GM21515 (cell line): ENCODE data around the gene ATP5PD.
"Not testable (repeated sequence)": the region's sequence is repeated elsewhere in the genome, so short reads cannot be mapped to it uniquely, and the experiment has no call there.

Source experiments
- ATAC-seq: cut with Tn5 transposase; IDR thresholded peaks from one replicate; pipeline ENCODE4 v1.9.1; 2021; ENCODE audit not compliant: unreplicated experiment

ATP5PD gene

GRCh38 chr17:75059369-75060345 lies 12.9 kb upstream of the ATP5PD start:
- no peak for ATAC-seq

DNA sequence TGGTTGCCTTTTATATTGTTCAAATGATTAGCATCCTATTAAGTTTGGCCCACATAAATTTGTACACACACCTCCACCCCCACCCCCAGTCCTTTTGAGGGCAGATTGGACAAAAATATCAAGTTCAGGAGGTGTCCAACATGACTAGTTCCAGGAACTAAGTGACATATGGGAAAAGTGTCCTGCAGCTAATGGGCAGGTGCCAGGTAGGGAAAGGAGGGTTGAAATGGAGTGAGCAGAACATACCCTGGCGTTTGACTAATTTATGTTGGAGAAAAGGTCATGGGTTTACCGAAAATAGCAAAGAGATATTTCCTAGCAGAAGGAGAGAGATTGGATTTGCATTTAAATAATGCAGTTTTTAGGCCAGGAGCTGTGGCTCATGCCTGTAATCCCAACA lies 5.2 kb upstream of the ATP5PD start:
- ATAC-seq, result no peak

GRCh38 chr17:75049706-75050105 lies 2.9 kb upstream of the ATP5PD start:
- no peak for ATAC-seq

DNA sequence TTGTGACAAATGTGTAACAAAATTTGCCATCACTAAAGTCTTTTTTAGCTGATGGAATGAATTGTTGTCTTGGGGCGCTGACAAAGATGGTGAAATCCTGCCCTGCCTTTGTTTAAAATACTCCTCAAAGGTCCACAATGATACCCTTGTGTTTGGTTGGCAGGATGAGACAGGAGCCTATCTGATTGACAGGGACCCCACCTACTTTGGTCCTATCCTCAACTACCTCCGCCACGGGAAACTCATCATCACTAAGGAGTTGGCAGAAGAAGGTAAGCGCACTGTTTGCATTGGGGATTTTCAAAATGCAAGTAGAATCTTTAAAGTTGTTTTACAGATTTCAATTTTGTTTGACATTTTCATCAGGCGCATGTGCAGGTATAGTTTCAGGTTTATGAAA lies 2.3 kb upstream of the ATP5PD start:
- no peak for ATAC-seq

DNA sequence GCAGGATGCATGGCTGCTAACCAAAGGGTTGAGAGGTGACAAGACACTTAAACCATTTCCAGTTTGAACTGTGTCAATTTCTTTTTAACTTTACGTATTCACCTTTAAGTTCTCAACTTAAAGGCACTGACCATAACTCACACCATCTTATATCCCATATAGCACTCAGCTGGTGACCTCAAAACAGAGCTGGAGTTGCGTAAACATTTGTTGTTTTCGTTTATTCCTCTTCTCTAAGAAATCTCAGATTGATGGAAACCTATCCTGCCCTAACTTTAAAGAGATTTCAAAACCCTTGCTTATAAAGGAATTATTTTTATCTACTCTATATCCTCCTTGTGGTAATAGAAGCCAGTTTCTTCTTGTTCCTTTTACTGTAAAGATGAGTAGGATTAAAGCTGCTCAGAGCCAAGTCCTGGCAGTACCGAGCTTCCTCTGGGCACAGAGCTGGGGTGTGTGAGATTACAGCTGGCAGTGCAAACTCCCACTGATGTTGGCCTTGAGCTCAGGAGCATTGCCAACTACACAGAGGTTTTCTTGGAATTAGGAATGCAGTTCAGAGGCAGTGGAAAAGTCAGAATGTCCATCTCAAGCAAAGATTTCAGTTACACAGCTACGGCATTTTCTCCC lies 1.6 kb upstream of the ATP5PD start:
- no peak for ATAC-seq

- ATAC-seq, result peak; percentile 18
Observed at GRCh38 chr17:75047398-75048098, 779 bp upstream of the ATP5PD start.

DNA sequence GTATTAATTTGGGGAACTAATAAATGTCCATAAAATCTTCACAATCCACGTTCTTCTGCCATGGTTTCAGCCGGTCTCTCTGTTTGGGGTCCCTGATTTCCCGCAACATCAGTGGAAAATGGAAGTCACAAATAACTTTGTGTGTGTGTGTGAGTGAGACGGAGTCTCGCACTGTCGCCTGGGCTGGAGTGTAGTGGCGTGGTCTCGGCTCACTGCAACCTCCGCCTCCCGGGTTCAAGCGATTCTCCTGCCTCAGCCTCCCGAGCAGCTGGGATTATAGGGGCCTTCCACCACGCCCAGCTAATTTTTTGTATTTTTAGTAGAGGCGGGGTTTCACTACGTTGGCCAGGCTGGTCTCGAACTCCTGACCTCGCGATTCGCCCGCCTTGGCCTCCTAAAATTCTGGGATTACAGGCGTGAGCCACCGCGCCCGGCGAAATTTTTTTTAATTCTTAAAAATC lies 793 bp downstream of the ATP5PD start:
- ATAC-seq, result not testable (repeated sequence)

- ATAC-seq, result no peak
Observed at GRCh38 chr17:75044716-75045115, 2.1 kb downstream of the ATP5PD start.

GRCh38 chr17:75043789-75044188 lies 3.0 kb downstream of the ATP5PD start:
- not testable (repeated sequence) for ATAC-seq

DNA sequence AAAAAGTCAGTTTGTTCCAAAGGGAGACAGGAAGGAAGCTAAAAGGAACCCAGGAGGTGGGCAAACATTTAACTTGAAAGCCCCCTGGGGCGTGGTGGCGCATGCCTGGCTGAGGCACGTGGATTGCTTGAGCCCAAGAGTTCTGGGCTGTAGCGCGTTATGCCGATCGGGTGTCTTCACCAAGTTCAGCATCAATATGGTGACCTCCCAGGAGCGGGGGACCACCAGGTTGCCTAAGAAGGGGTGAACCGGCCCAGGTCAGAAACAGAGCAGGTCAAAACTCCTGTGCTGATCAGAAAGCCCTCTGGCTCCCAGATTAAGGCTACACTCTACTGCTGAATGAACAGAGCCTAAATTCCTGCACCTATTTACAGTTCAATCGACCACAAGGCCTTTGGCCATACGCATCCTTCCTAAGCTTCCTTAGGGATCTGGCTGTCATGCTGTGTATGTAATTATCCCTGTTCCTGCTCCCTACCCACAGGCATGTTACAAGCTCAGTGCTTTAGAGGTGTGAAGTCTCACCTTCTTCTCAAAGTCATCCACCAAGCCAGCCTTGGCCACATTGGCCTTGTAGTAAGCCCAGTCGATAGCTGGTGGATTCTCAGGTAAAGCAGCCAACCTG lies 5.0 kb downstream of the ATP5PD start:
- ATAC-seq, result no peak

- no peak for ATAC-seq
Observed at GRCh38 chr17:75039238-75039637, 7.5 kb downstream of the ATP5PD start.

GRCh38 chr17:75036643-75037268 lies 10.0 kb downstream of the ATP5PD start:
- no peak for ATAC-seq

DNA sequence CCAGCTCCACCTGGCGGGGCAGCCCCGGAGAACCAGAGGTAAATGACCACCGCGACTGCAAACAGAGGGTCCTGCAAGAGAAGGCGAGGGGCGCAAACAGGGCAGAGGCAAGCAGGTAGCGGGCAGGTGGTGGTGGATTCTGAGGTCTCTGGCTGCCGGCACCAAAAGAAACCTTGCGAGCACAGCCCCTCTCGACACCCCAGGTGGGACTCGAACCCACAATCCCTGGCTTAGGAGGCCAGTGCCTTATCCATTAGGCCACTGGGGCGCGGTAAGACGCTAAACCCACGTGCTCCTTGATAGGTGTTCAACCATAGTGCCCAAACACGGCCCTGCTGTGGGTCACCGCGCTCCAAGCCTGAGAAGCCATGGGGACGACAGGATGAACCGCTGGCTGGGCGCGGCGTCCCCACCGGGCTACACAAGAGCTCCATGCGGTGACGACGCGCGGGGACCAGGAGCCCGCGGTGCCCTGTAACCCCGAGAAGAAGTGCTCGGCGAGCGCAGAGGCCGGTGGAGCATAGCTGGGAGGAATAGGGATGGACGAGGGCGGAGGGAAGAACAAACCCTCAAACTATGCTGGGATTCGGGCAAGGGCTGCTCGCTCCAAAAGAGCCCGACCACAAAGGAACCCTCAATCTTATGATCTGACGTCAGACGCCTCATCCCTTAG lies 12.4 kb downstream of the ATP5PD start:
- peak; percentile 39 for ATAC-seq

DNA sequence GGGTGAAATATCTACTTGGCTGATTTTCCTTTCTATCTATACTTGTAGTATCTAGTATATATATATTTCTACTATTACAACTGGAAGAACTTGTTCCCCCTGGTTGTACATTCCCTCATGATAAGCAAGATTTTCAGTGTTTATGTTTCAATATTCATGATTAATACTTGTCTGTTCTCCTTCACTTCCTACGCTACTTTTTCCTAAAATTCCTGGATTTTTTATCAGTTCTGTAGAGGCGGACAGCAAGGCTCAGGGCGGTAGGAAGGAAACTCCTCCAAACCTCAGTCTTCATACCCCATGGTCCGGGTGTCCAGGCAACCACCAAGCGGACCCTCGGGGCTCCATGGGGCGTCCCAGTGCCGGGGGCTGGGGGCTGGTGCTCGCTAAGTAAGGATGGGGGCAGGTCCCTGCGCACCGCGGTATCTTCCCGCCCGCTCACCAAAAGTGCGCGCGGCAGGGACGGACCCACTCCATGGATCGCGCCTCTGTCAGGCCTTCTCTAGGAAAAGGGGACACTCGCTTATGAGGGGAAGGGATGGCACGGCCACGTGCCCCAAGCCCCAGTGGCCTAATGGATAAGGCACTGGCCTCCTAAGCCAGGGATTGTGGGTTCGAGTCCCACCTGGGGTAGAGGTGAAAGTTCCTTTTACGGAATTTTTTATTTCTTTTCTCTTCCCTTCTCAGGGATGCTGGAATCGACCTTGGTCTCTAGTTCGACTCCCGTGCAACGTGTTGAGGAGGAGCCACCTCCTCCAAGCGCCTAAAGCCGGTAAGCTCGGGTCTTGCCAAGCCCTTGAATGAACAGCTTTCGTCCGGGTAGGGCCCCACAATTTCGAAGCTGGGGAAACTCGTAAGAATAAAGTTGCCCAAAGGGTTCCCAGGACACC lies 13.2 kb downstream of the ATP5PD start:
- peak; percentile 37 for ATAC-seq

DNA sequence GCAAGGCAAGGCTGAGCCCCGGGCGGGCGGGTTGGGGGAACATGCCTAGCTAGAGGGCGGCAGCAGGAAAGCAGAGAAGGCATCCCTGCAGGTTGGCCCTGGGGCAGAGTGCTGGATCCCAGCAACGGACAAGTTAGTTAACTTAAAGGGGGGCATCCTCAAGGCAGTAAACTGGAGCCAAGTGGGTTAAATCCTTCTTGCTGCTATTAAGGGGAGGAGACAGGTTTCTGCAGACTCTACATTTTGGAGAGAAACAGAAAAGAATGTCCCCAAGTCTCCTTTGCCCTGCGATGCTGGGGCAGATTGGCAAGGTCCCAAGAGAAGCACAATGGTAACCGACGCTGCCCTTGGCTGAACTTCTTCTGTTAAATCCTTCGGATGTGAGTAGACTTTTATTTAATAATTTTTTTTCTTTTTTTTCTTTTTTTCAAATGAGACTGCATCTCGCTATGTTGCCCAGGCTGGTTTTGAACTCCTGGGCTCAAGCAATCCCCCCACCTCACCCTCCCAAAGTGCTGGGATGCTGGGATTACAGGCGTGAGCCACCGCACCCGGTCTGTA lies 14.0 kb downstream of the ATP5PD start:
- no peak for ATAC-seq

DNA sequence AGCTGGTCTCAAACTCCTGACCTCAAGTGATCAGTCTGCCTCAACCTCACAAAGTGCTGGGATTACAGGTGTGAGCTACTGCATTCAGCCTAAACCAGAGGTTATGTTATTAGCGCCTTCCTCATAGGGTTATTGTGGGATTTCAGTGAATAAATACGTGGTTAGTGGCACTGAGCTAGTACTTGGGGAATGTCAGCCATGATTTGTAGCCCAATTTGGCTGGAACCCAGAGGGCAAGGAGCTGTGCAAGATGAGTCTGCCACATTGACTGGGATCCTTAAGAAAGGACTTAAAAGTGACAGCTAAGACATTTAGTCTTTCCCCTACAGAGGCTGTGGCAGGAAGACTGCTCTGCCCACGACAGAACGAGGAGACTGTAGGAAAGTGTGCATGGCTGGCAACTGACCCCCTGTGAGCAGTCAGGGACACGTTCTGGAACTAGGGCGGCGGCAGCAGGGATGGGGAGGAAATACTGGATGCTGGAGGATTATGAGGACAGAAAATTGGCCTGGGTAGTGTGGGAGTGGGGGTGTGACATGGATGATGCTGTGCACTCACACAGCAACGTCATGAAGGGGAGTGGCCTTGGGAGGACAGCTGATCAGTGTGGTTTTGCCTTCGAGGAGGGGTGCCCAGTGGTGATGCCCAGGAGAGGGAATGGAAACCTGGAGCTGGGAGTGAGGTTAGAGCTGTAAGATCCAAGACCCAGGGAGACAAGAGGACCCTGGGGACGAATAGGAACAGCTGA lies 14.6 kb downstream of the ATP5PD start:
- ATAC-seq, result no peak

DNA sequence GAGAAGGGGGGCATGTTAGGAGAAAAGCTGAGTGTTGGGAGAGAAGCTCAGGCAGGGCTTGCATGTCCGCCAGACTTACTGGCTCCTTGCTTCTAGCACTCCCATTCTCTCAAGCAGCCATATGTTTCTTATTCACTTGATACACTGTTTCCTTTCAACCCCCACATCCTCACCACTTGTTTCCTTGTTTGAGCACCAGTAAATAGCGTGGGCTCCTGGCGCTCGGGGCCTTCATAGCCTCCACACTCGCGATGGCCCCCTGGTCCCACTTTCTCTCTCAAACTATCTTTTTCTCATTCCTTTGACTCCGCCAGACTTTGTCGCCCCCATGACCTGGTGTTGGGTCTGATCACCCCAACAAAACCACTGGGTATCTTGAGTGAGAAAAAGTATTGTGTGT lies 16.6 kb downstream of the ATP5PD start:
- ATAC-seq, result no peak

- not testable (repeated sequence) for ATAC-seq
Observed at GRCh38 chr17:75026650-75027049, 20.1 kb downstream of the ATP5PD start.
